Stimulated activated CD8-positive, alpha-beta memory T cell treated with anti-CD3 and anti-CD28 coated beads, Interleukin-15, amount 100 ng/mL, for 48 hours (primary cell): ENCODE results near the gene KDELR1.

Experiments used
- DNase-seq, 2 donors: peaks; one replicate each; pipeline ENCODE4 v3.0.0-alpha.2; 2020; ENCODE audit warnings: low read depth in 2 of 2

KDELR1 gene

GRCh38 chr19:48371367-48371766 lies 20.0 kb downstream of the KDELR1 start:
- DNase-seq = no peak

- DNase-seq = no peak
Measured at GRCh38 chr19:48370955-48371354, 20.4 kb downstream of the KDELR1 start.

GRCh38 chr19:48368936-48369335 lies 22.4 kb downstream of the KDELR1 start:
- DNase-seq = no peak

GRCh38 chr19:48367855-48368254 lies 23.5 kb downstream of the KDELR1 start:
- DNase-seq = no peak

- DNase-seq = no peak
Measured at GRCh38 chr19:48365602-48366001, 25.7 kb downstream of the KDELR1 start.

- DNase-seq = no peak
Measured at GRCh38 chr19:48364598-48365348, 26.6 kb downstream of the KDELR1 start.

GRCh38 chr19:48363810-48364597 lies 27.3 kb downstream of the KDELR1 start, which contains the start of the genes SYNGR4 and TMEM143:
Gene SYNGR4, plus strand, starts transcription at chr19:48364367. Its CDS starts 1,476 bp downstream, at chr19:48365843.
Gene TMEM143, minus strand, starts transcription at chr19:48363940. Its CDS starts 20 bp downstream, at chr19:48363920.
- peak; percentile 97 to 98 for DNase-seq

GRCh38 chr19:48363500-48363809 lies 27.9 kb downstream of the KDELR1 start:
- no peak for DNase-seq

- DNase-seq = peak; percentile 87 to 88
Measured at GRCh38 chr19:48362716-48363499, 28.4 kb downstream of the KDELR1 start.

GRCh38 chr19:48361912-48362311 lies 29.4 kb downstream of the KDELR1 start:
- DNase-seq = no peak

- DNase-seq = no peak
Measured at GRCh38 chr19:48359123-48359522, 32.2 kb downstream of the KDELR1 start.

GRCh38 chr19:48355365-48355954 lies 35.9 kb downstream of the KDELR1 start:
- no peak for DNase-seq

GRCh38 chr19:48354332-48354992 lies 36.9 kb downstream of the KDELR1 start:
- no peak for DNase-seq

- no peak for DNase-seq
Measured at GRCh38 chr19:48353677-48354076, 37.7 kb downstream of the KDELR1 start.

GRCh38 chr19:48351341-48351752 lies 40.0 kb downstream of the KDELR1 start:
- DNase-seq = peak in 1 of 2 donors; percentile 64

- DNase-seq = no peak
Measured at GRCh38 chr19:48350856-48351255, 40.5 kb downstream of the KDELR1 start.

- no peak for DNase-seq
Measured at GRCh38 chr19:48348737-48349136, 42.6 kb downstream of the KDELR1 start.

- no peak for DNase-seq
Measured at GRCh38 chr19:48348045-48348444, 43.3 kb downstream of the KDELR1 start.

GRCh38 chr19:48346191-48346590 lies 45.2 kb downstream of the KDELR1 start:
- DNase-seq = no peak

- DNase-seq = no peak
Measured at GRCh38 chr19:48344892-48345291, 46.5 kb downstream of the KDELR1 start.

GRCh38 chr19:48342841-48343540 lies 48.4 kb downstream of the KDELR1 start:
- DNase-seq = no peak
